K562 (cell line): ENCODE measurements around the gene KCTD18. TPM values are rescaled to one million over a fixed set of nuclear protein-coding genes. Genes with fewer than 3 reads are reported as not detected.
A peak's percentile ranks its signal among the peaks of the same experiment; 100 is the strongest.

Experiments
- CGGBP1 ChIP-seq: fragments of 250-450 bp; sonication (Bioruptor Pico); IDR thresholded peaks from 2 replicates; pipeline ENCODE4 v1.9.0; 2021; ENCODE audit warnings: mild to moderate bottlenecking
- ELF4 ChIP-seq: fragments of 450-650 bp; formaldehyde crosslinking; IDR thresholded peaks from 2 replicates; pipeline ENCODE4 v1.4.0; 2022; ENCODE audit warnings: missing genetic modification characterization
- FOXJ2 ChIP-seq: fragments of 200-800 bp; sonication (Bioruptor generic); IDR thresholded peaks from 2 replicates; pipeline ENCODE4 v1.6.1; 2016; ENCODE audit warnings: missing genetic modification characterization, missing compliant biosample characterization
- MTA1 ChIP-seq: fragments of 450-650 bp; IDR thresholded peaks from 2 replicates; pipeline ENCODE4 v1.6.1; 2017; ENCODE audit warnings: borderline replicate concordance
- NFRKB ChIP-seq: fragments of 450-650 bp; IDR thresholded peaks from 2 replicates; pipeline ENCODE4 v1.6.1; 2016; ENCODE audit warnings: low read depth
- SIX5 ChIP-seq, 2 experiments: IDR thresholded peaks; 2 replicates each; pipeline ENCODE4 v1.6.1; 2011; ENCODE audit warnings: low read length in 2 of 2, borderline replicate concordance in 1 of 2, low read depth in 1 of 2, mild to moderate bottlenecking in 1 of 2, moderate library complexity in 1 of 2; ENCODE audit not compliant: insufficient read depth in 1 of 2
- SRF ChIP-seq, 2 experiments: fragments of 250-450, 450-650 bp in 1 of 2; sonication (Bioruptor Pico) in 1 of 2; sonication (generic) in 1 of 2; formaldehyde crosslinking; IDR thresholded peaks; 2 replicates each; pipeline versions ENCODE4 v1.5.0 to v1.5.1; 2020 to 2022; ENCODE audit warnings: mild to moderate bottlenecking in 1 of 2, missing genetic modification reagents in 1 of 2
- ZBTB49 ChIP-seq: sonication (generic); formaldehyde crosslinking; IDR thresholded peaks from 2 replicates; pipeline ENCODE4 v1.8.0; 2022; ENCODE audit warnings: missing genetic modification reagents, mild to moderate bottlenecking, borderline replicate concordance
- ZNF518B ChIP-seq: fragments of 250-450 bp; sonication (Bioruptor Pico); IDR thresholded peaks from 2 replicates; pipeline ENCODE4 v1.5.0; 2021; ENCODE audit warnings: mild to moderate bottlenecking, moderate library complexity
- ZNF655 ChIP-seq: fragments of 250-450 bp; sonication (Bioruptor Pico); IDR thresholded peaks from 2 replicates; pipeline ENCODE4 v1.5.0; 2021
- polyA plus RNA-seq, 8 experiments: library from polyadenylated mRNA; depleted of rRNA in 4 of 8; stranded (reverse) in 5 of 8; unstranded in 3 of 8; fragments of >200 nt; fragmentation: Nextera tagmentation in 2 of 8; fragmentation: Illumina TruSeq in 1 of 8; extraction: Ambion mirVana in 2 of 8; extraction: Trizol in 1 of 8; gene quantifications; 2 replicates each; pipeline versions ENCODE4 v1.2.1 to v1.2.3, GENCODE V29; 2011 to 2014; ENCODE audit warnings: inconsistent platforms in 1 of 8, missing spikeins in 1 of 8
- total RNA-seq, 7 experiments: library from RNA; depleted of rRNA in 6 of 7; stranded (reverse); fragments of >200 nt in 6 of 7; fragmentation: Illumina TruSeq in 2 of 7; extraction: Trizol in 2 of 7; gene quantifications; 2 replicates each; pipeline versions ENCODE4 v1.2.1 to v1.2.3, GENCODE V29; 2011 to 2021; ENCODE audit warnings: low replicate concordance in 1 of 7
- TF ChIP-seq, protein P1 (sequence below), 2 experiments: fragments of 450-650 bp in 1 of 2; IDR thresholded peaks; 2 replicates each; pipeline ENCODE4 v1.6.1; 2011 to 2017; ENCODE audit warnings: low read depth in 2 of 2, antibody characterized with exemption in 1 of 2, borderline replicate concordance in 1 of 2, low read length in 1 of 2, mild to moderate bottlenecking in 1 of 2, mixed read lengths in 1 of 2; ENCODE audit not compliant: control insufficient read depth in 1 of 2
- TF ChIP-seq, protein P2 (sequence below): fragments of 450-650 bp; IDR thresholded peaks from 2 replicates; pipeline ENCODE4 v1.6.1; 2016; ENCODE audit warnings: mild to moderate bottlenecking

KCTD18 gene
- total and polyA plus RNA-seq, 9 of the 15 experiments (the other 6 are each of a cell fraction or from before 2014, with no cell fraction given): 0.39 to 5.4 (median 3.8) TPM

DNA sequence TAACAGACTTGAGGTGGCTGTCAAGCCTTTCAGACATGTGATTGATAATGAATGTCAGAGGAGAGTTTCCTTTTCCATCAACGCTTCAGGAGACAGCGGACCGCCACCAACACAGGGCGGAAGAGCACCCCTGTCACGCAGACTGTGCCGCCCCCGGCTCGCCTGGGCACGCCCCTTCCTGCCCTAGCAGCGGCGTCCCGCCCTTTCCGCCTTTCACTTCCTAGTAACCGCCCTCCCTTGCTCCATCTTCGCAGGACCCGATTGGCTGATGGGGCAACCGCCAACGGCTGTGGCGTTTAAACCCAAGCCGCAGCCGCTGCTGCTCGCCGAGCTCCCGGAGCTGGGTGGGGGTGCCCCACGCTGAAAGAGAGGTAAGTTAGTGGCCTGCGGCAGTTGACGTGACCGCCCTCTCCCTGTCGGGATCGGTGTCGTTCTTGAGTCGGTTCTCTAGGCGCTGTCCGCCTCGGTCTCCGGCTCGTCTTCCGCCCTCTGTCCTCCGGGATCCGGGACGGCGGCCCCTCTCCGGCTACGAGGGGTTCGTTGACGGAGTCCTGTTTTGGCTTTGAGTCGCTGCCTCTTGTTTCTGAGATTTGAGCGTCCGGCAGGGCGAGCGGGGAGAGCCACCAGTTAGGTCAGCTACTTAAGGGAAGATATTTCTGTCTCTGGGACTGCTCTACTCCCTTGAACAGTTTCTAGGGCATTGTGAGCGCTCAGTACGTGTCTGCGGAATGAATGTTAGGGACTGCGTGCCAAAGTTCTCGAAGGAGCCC, 16.2 kb upstream of the KCTD18 start, which contains the start of gene SGO2 (continued):
- TF ChIP-seq, protein P1, sequence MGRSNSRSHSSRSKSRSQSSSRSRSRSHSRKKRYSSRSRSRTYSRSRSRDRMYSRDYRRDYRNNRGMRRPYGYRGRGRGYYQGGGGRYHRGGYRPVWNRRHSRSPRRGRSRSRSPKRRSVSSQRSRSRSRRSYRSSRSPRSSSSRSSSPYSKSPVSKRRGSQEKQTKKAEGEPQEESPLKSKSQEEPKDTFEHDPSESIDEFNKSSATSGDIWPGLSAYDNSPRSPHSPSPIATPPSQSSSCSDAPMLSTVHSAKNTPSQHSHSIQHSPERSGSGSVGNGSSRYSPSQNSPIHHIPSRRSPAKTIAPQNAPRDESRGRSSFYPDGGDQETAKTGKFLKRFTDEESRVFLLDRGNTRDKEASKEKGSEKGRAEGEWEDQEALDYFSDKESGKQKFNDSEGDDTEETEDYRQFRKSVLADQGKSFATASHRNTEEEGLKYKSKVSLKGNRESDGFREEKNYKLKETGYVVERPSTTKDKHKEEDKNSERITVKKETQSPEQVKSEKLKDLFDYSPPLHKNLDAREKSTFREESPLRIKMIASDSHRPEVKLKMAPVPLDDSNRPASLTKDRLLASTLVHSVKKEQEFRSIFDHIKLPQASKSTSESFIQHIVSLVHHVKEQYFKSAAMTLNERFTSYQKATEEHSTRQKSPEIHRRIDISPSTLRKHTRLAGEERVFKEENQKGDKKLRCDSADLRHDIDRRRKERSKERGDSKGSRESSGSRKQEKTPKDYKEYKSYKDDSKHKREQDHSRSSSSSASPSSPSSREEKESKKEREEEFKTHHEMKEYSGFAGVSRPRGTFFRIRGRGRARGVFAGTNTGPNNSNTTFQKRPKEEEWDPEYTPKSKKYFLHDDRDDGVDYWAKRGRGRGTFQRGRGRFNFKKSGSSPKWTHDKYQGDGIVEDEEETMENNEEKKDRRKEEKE (IDR thresholded peaks at IDR 0.05; ENCODE audit: borderline replicate concordance in 1 of 2, control insufficient read depth in 1 of 2, low read depth in 2 of 2, low read length in 1 of 2): no peak
- TF ChIP-seq ZNF655: no peak
- 0 out of 4 replicates have a peak, but pooled peaks of 1 of the 2 experiments have one; percentile 22 for TF ChIP-seq SRF (CRISPR knock-in tag; IDR thresholded peaks at IDR 0.05)
- TF ChIP-seq NFRKB: no peak
- TF ChIP-seq, protein P2, sequence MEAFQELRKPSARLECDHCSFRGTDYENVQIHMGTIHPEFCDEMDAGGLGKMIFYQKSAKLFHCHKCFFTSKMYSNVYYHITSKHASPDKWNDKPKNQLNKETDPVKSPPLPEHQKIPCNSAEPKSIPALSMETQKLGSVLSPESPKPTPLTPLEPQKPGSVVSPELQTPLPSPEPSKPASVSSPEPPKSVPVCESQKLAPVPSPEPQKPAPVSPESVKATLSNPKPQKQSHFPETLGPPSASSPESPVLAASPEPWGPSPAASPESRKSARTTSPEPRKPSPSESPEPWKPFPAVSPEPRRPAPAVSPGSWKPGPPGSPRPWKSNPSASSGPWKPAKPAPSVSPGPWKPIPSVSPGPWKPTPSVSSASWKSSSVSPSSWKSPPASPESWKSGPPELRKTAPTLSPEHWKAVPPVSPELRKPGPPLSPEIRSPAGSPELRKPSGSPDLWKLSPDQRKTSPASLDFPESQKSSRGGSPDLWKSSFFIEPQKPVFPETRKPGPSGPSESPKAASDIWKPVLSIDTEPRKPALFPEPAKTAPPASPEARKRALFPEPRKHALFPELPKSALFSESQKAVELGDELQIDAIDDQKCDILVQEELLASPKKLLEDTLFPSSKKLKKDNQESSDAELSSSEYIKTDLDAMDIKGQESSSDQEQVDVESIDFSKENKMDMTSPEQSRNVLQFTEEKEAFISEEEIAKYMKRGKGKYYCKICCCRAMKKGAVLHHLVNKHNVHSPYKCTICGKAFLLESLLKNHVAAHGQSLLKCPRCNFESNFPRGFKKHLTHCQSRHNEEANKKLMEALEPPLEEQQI: peak; percentile 96
- TF ChIP-seq SIX5 (IDR thresholded peaks at IDR 0.05; ENCODE audit: borderline replicate concordance in 1 of 2, insufficient read depth in 1 of 2, low read depth in 1 of 2, low read length in 2 of 2): no peak
- TF ChIP-seq ZNF518B (CRISPR knock-in tag): no peak
- TF ChIP-seq MTA1: no peak
- no peak for TF ChIP-seq CGGBP1 (CRISPR knock-in tag)
- TF ChIP-seq ZBTB49 (CRISPR knock-in tag): no peak
- TF ChIP-seq FOXJ2: no peak
- TF ChIP-seq ELF4: no peak
